ENCODE measurements around the gene ARHGAP15. TPM values are rescaled to one million over a fixed set of nuclear protein-coding genes. Genes with fewer than 3 reads are reported as not detected.

The ARHGAP15 gene
- total RNA-seq, 1 experiment from 2014 or later = 0.42 TPM

DNA sequence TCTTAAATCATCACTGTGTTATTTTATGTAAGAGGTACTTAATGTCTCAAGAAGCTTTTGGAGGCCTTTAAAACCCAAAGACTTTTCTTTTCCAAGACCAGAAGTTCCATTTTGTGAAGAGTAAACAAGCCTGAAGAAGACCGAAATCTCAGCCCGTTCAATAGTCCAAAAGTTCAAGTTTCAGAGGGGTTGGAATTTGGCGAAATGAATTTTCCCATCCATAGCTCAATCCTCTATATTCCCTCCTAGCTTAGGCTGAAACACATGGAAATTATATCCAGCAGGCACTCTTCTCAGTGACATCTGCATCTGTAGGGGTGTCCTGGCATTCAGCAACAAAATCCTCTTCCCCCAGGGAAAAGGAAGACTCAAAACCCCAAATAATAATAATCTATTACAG is 344.6 kb downstream of the ARHGAP15 start (continued):
- TF ChIP-seq, protein P1, sequence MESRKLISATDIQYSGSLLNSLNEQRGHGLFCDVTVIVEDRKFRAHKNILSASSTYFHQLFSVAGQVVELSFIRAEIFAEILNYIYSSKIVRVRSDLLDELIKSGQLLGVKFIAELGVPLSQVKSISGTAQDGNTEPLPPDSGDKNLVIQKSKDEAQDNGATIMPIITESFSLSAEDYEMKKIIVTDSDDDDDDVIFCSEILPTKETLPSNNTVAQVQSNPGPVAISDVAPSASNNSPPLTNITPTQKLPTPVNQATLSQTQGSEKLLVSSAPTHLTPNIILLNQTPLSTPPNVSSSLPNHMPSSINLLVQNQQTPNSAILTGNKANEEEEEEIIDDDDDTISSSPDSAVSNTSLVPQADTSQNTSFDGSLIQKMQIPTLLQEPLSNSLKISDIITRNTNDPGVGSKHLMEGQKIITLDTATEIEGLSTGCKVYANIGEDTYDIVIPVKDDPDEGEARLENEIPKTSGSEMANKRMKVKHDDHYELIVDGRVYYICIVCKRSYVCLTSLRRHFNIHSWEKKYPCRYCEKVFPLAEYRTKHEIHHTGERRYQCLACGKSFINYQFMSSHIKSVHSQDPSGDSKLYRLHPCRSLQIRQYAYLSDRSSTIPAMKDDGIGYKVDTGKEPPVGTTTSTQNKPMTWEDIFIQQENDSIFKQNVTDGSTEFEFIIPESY (IDR thresholded peaks at IDR 0.05; ENCODE audit: extremely low read depth, insufficient replicate concordance, low read length) = no peak
- TF ChIP-seq, protein P2, sequence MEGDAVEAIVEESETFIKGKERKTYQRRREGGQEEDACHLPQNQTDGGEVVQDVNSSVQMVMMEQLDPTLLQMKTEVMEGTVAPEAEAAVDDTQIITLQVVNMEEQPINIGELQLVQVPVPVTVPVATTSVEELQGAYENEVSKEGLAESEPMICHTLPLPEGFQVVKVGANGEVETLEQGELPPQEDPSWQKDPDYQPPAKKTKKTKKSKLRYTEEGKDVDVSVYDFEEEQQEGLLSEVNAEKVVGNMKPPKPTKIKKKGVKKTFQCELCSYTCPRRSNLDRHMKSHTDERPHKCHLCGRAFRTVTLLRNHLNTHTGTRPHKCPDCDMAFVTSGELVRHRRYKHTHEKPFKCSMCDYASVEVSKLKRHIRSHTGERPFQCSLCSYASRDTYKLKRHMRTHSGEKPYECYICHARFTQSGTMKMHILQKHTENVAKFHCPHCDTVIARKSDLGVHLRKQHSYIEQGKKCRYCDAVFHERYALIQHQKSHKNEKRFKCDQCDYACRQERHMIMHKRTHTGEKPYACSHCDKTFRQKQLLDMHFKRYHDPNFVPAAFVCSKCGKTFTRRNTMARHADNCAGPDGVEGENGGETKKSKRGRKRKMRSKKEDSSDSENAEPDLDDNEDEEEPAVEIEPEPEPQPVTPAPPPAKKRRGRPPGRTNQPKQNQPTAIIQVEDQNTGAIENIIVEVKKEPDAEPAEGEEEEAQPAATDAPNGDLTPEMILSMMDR (IDR thresholded peaks at IDR 0.05 in 2 of 3, conservative IDR thresholded peaks at IDR 0.05 in 1 of 3; ENCODE audit: borderline replicate concordance in 1 of 3, insufficient read depth in 1 of 3, low read depth in 2 of 3, low read length in 2 of 3) = no peak
- TF ChIP-seq POLR2AphosphoS5 (IDR thresholded peaks at IDR 0.05; ENCODE audit: low read depth, low read length) = no peak

DNA sequence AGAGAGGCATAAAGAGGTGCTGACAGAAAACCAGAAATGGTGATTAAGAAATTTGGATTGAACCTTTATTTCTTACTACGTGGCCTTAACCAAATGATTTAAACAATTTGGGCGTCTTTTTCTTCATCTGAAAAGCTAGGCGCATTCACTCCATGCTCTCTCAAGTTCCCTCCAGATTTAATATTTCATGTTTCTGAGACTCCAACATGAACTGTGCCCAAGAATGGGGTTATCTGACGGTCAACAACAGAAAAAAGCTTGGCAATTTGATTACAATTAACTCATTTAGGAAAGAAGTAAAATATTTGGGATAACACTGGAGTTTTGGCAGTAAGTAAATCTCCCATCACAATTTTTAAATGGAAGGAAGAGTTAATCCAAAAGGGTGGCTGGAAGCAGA is 345.4 kb downstream of the ARHGAP15 start:
- Histone ChIP-seq H4K20me1 (ENCODE audit: insufficient read depth) (no peaks in the 10 kb centered on the region), H2AFZ (ENCODE audit: low read depth, low read length, poor library complexity, severe bottlenecking) (no peak overlapping the region), H3K4me3 (replicated peaks in 1 of 2; ENCODE audit: low read depth in 1 of 2, low read length in 2 of 2) (no peak overlapping the region), H3K36me3 (ENCODE audit: control insufficient read depth in 1 of 2, insufficient read depth in 2 of 2, low read length in 2 of 2) (no peaks in the 10 kb centered on the region), H3K27me3 (ENCODE audit: insufficient read depth, low read length) (no peaks in the 10 kb centered on the region), H3K9ac (ENCODE audit: low read length) (no peak overlapping the region), H3K9me2 (ENCODE audit: insufficient read depth) (no peaks in the 10 kb centered on the region), H3K4me2 (ENCODE audit: low read length) (no peak overlapping the region), H3K9me3 (ENCODE audit: control insufficient read depth in 1 of 2, insufficient read depth in 1 of 2, low read depth in 1 of 2, low read length in 2 of 2) (no peaks in the 10 kb centered on the region), H3K4me1 (ENCODE audit: control insufficient read depth in 1 of 2, insufficient read depth in 2 of 2, low read length in 2 of 2) (peaks cover 0 to 9% of the 10 kb centered on the region in 2 experiments; a peak in 2 of 4 replicates), H3K27ac (ENCODE audit: low read depth, low read length) (no peak overlapping the region), H3K79me2 (ENCODE audit: insufficient read depth, low read length) (no peaks in the 10 kb centered on the region)
- no peak for DNase-seq (ENCODE audit: low read depth, low spot score)
- TF ChIP-seq POLR2AphosphoS5 (IDR thresholded peaks at IDR 0.05; ENCODE audit: low read depth, low read length) (no peak), CEBPB (IDR thresholded peaks at IDR 0.05; ENCODE audit: low read depth) (no peak), YY1 (IDR thresholded peaks at IDR 0.05; ENCODE audit: extremely low read depth, insufficient replicate concordance, low read depth, low read length) (no peak), RAD21 (IDR thresholded peaks at IDR 0.05; ENCODE audit: low read depth) (no peak)
- ATAC-seq = no peak
- intact Hi-C loops (cut with micrococcal nuclease) = no loop called here
- no TSS peak for BruUV-seq (replicated peaks)
- ChIA-PET CTCF (no interaction called here), RAD21 (ENCODE audit: low non-redundant PET in 1 of 2, low total read pairs in 2 of 2, uncharacterized antibody in 2 of 2, unreplicated experiment in 2 of 2) (no interaction called here), POLR2A (no interaction called here)
